ELR (cell line): ENCODE results near the gene TTC32.

Experiments
- DNase-seq: peaks from one replicate; pipeline ENCODE4 v3.0.0-alpha.2; 2015; ENCODE audit warnings: low read depth

The TTC32 gene

GRCh38 chr2:19876751-19877150 lies 25.0 kb downstream of the TTC32 start:
- no peak for DNase-seq

GRCh38 chr2:19875280-19875679 lies 26.5 kb downstream of the TTC32 start:
- no peak for DNase-seq

GRCh38 chr2:19874726-19875125 lies 27.1 kb downstream of the TTC32 start:
- no peak for DNase-seq

- no peak for DNase-seq
Measured at GRCh38 chr2:19873014-19873413, 28.8 kb downstream of the TTC32 start.

- no peak for DNase-seq
Measured at GRCh38 chr2:19872302-19872701, 29.5 kb downstream of the TTC32 start.

GRCh38 chr2:19871836-19872235 lies 29.9 kb downstream of the TTC32 start:
- no peak for DNase-seq

GRCh38 chr2:19870792-19871191 lies 31.0 kb downstream of the TTC32 start:
- no peak for DNase-seq

GRCh38 chr2:19868701-19869580 lies 32.8 kb downstream of the TTC32 start:
- DNase-seq: no peak

GRCh38 chr2:19868224-19868623 lies 33.6 kb downstream of the TTC32 start:
- DNase-seq: no peak

GRCh38 chr2:19866771-19867170 lies 35.0 kb downstream of the TTC32 start:
- DNase-seq: no peak

- DNase-seq: no peak
Measured at GRCh38 chr2:19865151-19865550, 36.6 kb downstream of the TTC32 start.

GRCh38 chr2:19864381-19864780 lies 37.4 kb downstream of the TTC32 start:
- no peak for DNase-seq

GRCh38 chr2:19863303-19864041 lies 38.3 kb downstream of the TTC32 start:
- DNase-seq: peak; percentile 55

- DNase-seq: peak; percentile 21
Measured at GRCh38 chr2:19861813-19862212, 40.0 kb downstream of the TTC32 start.

GRCh38 chr2:19860022-19860421 lies 41.8 kb downstream of the TTC32 start:
- DNase-seq: no peak

GRCh38 chr2:19859565-19859964 lies 42.2 kb downstream of the TTC32 start:
- no peak for DNase-seq

- DNase-seq: no peak
Measured at GRCh38 chr2:19857806-19858205, 44.0 kb downstream of the TTC32 start.

GRCh38 chr2:19857100-19857499 lies 44.7 kb downstream of the TTC32 start:
- no peak for DNase-seq

- DNase-seq: no peak
Measured at GRCh38 chr2:19855542-19856431, 46.0 kb downstream of the TTC32 start.

GRCh38 chr2:19854596-19855541 lies 46.9 kb downstream of the TTC32 start:
- DNase-seq: no peak

- DNase-seq: no peak
Measured at GRCh38 chr2:19851116-19851695, 50.6 kb downstream of the TTC32 start.
